Stimulated activated CD4-positive, alpha-beta T cell treated with anti-CD3 and anti-CD28 coated beads, Interleukin-4, amount 100 ng/mL, for 24 hours (primary cell): ENCODE results near the gene C5orf63.
"Not testable (repeated sequence)": the region's sequence is repeated elsewhere in the genome, so short reads cannot be mapped to it uniquely, and the experiment has no call there.

Source experiments
- DNase-seq: peaks from one replicate; pipeline ENCODE4 v3.0.0-alpha.2; 2020

The C5orf63 gene

GRCh38 chr5:127070243-127070642 is 3.1 kb downstream of the C5orf63 start:
- no peak for DNase-seq

- DNase-seq, result no peak
Observed at GRCh38 chr5:127068493-127069214, 4.6 kb downstream of the C5orf63 start.

GRCh38 chr5:127066721-127067120 is 6.6 kb downstream of the C5orf63 start:
- no peak for DNase-seq

GRCh38 chr5:127064253-127064840 is 9.0 kb downstream of the C5orf63 start:
- DNase-seq, result no peak

- DNase-seq, result no peak
Observed at GRCh38 chr5:127063257-127063913, 9.9 kb downstream of the C5orf63 start.

GRCh38 chr5:127061956-127062355 is 11.3 kb downstream of the C5orf63 start:
- no peak for DNase-seq

GRCh38 chr5:127061537-127061936 is 11.8 kb downstream of the C5orf63 start:
- no peak for DNase-seq

GRCh38 chr5:127060470-127060985 is 12.8 kb downstream of the C5orf63 start:
- no peak for DNase-seq

GRCh38 chr5:127056896-127057295 is 16.4 kb downstream of the C5orf63 start:
- DNase-seq, result no peak

- DNase-seq, result no peak
Observed at GRCh38 chr5:127055880-127056653, 17.2 kb downstream of the C5orf63 start.

- DNase-seq, result not testable (repeated sequence)
Observed at GRCh38 chr5:127053551-127053950, 19.8 kb downstream of the C5orf63 start.

- no peak for DNase-seq
Observed at GRCh38 chr5:127053049-127053448, 20.3 kb downstream of the C5orf63 start.

- no peak for DNase-seq
Observed at GRCh38 chr5:127051591-127051990, 21.7 kb downstream of the C5orf63 start.

- no peak for DNase-seq
Observed at GRCh38 chr5:127046343-127047072, 26.8 kb downstream of the C5orf63 start.

GRCh38 chr5:127042593-127042992 is 30.7 kb downstream of the C5orf63 start:
- DNase-seq, result no peak

GRCh38 chr5:127041571-127041970 is 31.7 kb downstream of the C5orf63 start:
- DNase-seq, result no peak

GRCh38 chr5:127040796-127041520 is 32.3 kb downstream of the C5orf63 start:
- no peak for DNase-seq

GRCh38 chr5:127038550-127038949 is 34.8 kb downstream of the C5orf63 start:
- DNase-seq, result no peak

- DNase-seq, result no peak
Observed at GRCh38 chr5:127031863-127032232, 41.5 kb downstream of the C5orf63 start.

GRCh38 chr5:127031147-127031862 is 42.0 kb downstream of the C5orf63 start:
- DNase-seq, result no peak
